ENCODE results near the gene PARD3B. TPM values are rescaled to one million over a fixed set of nuclear protein-coding genes. Genes with fewer than 3 reads are reported as not detected.

The PARD3B gene
- total RNA-seq, 1 donor from 2014 or later = 29.7 TPM

DNA sequence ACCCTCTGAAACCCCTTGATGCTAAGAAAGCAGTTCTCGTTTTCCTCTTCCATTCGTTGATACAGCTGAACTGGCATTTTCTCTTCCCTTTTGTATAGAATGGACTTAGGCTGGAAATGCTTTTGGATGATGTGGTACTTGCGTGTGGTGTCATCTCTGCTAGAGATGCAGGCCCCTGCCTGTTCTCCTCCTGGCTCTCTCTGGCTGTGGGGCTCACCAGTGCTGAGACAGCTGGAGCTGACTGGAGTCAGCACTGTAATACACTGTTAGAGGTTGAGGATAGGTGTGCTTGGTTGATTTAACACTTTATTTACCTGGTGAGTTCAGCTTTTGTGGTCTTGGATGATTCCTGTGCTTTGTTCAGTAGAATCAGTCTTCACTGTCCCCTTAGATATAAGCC, 30.2 kb downstream of the PARD3B start:
- Mint-ChIP-seq H3K27me3 (no peaks in the 10 kb centered on the region), H3K36me3 (ENCODE audit: insufficient read depth) (no peaks in the 10 kb centered on the region), H3K4me1 (ENCODE audit: low read depth) (peaks cover 11% of the 10 kb centered on the region), H3K9me3 (ENCODE audit: low read depth) (no peaks in the 10 kb centered on the region), H3K4me3 (ENCODE audit: low read depth) (no peak overlapping the region), H3K27ac (no peak overlapping the region)
- TF ChIP-seq, protein P1, sequence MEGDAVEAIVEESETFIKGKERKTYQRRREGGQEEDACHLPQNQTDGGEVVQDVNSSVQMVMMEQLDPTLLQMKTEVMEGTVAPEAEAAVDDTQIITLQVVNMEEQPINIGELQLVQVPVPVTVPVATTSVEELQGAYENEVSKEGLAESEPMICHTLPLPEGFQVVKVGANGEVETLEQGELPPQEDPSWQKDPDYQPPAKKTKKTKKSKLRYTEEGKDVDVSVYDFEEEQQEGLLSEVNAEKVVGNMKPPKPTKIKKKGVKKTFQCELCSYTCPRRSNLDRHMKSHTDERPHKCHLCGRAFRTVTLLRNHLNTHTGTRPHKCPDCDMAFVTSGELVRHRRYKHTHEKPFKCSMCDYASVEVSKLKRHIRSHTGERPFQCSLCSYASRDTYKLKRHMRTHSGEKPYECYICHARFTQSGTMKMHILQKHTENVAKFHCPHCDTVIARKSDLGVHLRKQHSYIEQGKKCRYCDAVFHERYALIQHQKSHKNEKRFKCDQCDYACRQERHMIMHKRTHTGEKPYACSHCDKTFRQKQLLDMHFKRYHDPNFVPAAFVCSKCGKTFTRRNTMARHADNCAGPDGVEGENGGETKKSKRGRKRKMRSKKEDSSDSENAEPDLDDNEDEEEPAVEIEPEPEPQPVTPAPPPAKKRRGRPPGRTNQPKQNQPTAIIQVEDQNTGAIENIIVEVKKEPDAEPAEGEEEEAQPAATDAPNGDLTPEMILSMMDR (IDR thresholded peaks at IDR 0.05; ENCODE audit: unreplicated experiment) = no peak
- DNase-seq (ENCODE audit: low spot score, unreplicated experiment) = no peak

DNA sequence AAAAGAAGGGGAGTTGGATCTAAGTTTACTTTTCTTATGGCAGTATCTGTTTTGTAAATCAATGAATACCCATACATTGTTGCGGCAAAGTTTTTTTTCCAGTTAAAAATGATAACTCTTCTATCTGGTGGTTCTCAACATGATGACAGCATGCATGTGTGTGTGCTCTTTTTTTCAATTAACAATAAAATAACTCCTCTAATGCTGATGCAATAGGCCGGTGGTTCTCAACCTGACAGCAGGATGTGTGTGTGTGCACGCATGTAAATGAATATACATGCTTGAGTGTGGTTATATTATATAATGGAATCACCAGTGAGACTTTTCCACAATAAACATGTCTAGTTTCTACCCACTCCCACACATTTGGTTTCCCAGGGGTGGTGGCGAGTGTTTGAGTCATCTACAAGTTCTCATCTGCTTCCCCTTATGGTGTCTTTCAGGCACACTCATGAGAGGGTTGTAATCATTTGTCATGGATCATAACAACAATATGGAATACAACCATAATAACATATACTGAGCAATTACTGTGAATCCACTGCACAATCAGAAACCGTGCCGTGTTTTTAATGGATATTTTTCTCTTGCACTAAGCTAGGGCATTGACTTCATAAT, 31.2 kb downstream of the PARD3B start:
- Mint-ChIP-seq H3K4me1 (ENCODE audit: low read depth) (peaks cover 11% of the 10 kb centered on the region), H3K27me3 (no peaks in the 10 kb centered on the region), H3K4me3 (ENCODE audit: low read depth) (no peak overlapping the region), H3K9me3 (ENCODE audit: low read depth) (no peaks in the 10 kb centered on the region), H3K36me3 (ENCODE audit: insufficient read depth) (no peaks in the 10 kb centered on the region), H3K27ac (no peak overlapping the region)
- no peak for DNase-seq (ENCODE audit: low spot score, unreplicated experiment)
- TF ChIP-seq, protein P1 (IDR thresholded peaks at IDR 0.05; ENCODE audit: unreplicated experiment) = no peak

DNA sequence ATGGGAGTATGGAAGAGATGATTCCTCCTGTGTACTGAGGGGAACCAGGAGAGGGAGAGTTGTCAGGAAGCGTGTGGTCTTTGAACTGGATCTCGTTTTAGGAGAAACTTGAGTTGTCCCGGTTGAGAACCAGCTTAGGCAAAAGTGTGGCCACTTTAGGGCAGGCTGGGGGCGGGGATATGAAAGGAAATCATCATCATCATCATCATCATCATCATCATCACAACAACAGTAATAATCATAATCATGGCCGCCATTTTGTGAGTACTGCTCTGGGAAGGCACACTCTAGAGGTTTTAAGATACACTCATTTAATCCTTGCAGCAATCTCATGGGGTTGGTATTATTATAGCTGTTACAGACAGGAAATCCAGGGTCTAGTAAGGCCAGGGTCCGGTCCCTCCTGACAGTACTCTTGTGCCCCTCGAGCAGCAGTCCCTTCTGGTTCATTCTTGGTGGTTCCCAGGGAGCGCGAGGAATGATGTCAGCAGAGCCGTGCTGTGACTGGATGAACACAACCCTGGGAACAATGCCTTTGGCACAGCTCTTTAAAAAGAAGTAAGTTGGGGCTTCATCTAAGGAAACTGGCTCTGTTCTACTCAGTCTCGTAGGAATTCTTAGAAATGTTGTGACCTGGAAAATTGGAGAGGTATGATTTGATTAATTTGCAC, 33.8 kb downstream of the PARD3B start:
- TF ChIP-seq, protein P1 (IDR thresholded peaks at IDR 0.05; ENCODE audit: unreplicated experiment) = no peak
- Mint-ChIP-seq H3K27me3 (no peaks in the 10 kb centered on the region), H3K27ac (no peak overlapping the region), H3K4me1 (ENCODE audit: low read depth) (peaks cover 4% of the 10 kb centered on the region), H3K9me3 (ENCODE audit: low read depth) (peaks cover 7% of the 10 kb centered on the region), H3K4me3 (ENCODE audit: low read depth) (no peak overlapping the region), H3K36me3 (ENCODE audit: insufficient read depth) (peaks cover 3% of the 10 kb centered on the region)
- no peak for DNase-seq (ENCODE audit: low spot score, unreplicated experiment)

DNA sequence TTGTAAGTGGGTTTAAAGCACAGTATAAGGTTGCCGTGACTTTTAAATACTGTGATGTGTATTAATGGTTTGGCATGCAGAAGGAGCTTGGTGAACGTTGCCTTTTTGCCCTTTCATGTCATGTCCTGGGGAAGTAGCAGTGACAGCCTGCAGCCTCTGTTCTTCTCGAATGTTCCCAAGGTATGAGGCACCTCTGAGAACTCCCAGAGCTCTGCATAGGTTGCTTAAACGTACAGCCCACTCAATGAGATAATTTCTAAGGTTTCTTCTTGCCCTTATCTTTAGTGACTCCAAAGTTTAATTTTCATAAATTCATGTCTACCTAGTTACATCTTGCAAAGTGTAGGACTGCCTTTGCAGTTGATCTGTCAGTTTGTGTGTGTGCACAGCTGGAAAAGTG, 36.7 kb downstream of the PARD3B start:
- TF ChIP-seq, protein P1 (IDR thresholded peaks at IDR 0.05; ENCODE audit: unreplicated experiment) = no peak
- H3K4me3 Mint-ChIP-seq (ENCODE audit: low read depth) = no peak overlapping the region
- DNase-seq (ENCODE audit: low spot score, unreplicated experiment) = no peak
- peaks cover 3% of the 10 kb centered on the region for H3K36me3 Mint-ChIP-seq (ENCODE audit: insufficient read depth)
- H3K9me3 Mint-ChIP-seq (ENCODE audit: low read depth) = peaks cover 7% of the 10 kb centered on the region
- no peak overlapping the region for H3K27ac Mint-ChIP-seq
- H3K27me3 Mint-ChIP-seq = no peaks in the 10 kb centered on the region
- peaks cover 3% of the 10 kb centered on the region for H3K4me1 Mint-ChIP-seq (ENCODE audit: low read depth)

DNA sequence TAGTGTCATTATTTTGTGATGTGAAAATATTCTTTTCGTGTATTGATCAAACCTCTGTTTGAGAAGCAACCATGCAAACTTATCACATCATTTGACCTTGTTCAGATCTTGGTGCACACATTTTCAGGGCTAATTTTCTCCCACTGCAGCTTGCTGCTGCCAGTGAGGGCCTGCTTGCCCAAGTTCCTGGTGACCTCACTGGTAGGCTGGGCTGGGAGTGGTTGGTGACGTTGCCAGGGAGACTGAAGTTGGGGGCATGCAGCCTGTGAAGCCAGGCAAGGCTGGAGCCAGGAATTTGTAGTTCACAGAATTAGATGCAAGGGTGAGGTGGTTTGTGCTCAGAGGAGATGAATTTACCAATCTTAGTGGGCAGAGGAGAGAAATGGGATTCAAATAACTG, 38.5 kb downstream of the PARD3B start:
- peaks cover 3% of the 10 kb centered on the region for H3K4me1 Mint-ChIP-seq (ENCODE audit: low read depth)

More for the DNA sequence above, 38.5 kb downstream of the PARD3B start:
- H3K9me3 Mint-ChIP-seq (ENCODE audit: low read depth) = peaks cover 7% of the 10 kb centered on the region
- H3K27me3 Mint-ChIP-seq = no peaks in the 10 kb centered on the region
- DNase-seq (ENCODE audit: low spot score, unreplicated experiment) = no peak
- H3K36me3 Mint-ChIP-seq (ENCODE audit: insufficient read depth) = peaks cover 3% of the 10 kb centered on the region
- H3K27ac Mint-ChIP-seq = no peak overlapping the region
- TF ChIP-seq, protein P1 (IDR thresholded peaks at IDR 0.05; ENCODE audit: unreplicated experiment) = no peak
- H3K4me3 Mint-ChIP-seq (ENCODE audit: low read depth) = no peak overlapping the region

Measured in progenitor cell of endocrine pancreas (in vitro differentiated cells).